ENCODE results near the gene PHACTR1. TPM values are rescaled to one million over a fixed set of nuclear protein-coding genes. Genes with fewer than 3 reads are reported as not detected.

Gene PHACTR1
- total and polyA plus RNA-seq, 12 donors = 0.77 to 16.0 (median 3.5) TPM

GRCh38 chr6:13080462-13081188, 364.1 kb downstream of the PHACTR1 start:
- Histone ChIP-seq H3K27me3 (no peaks in the 10 kb centered on the region), H3K4me3 (no peak overlapping the region), H3K27ac (no peak overlapping the region), H3K9me3 (replicated peaks in 1 of 3) (no peaks in the 10 kb centered on the region), H3K36me3 (replicated peaks in 1 of 2) (no peaks in the 10 kb centered on the region), H3K4me1 (replicated peaks in 1 of 2) (no peaks in the 10 kb centered on the region)
- 60 to 68% (median 66%) methylated on average over 5 of the region's 5 CpGs for WGBS, 4 donors
- no peak for DNase-seq
- intact Hi-C loops (cut with DNase I) = no loop called here
- no peak for TF ChIP-seq POLR2A (IDR thresholded peaks at IDR 0.05)
- TF ChIP-seq CTCF (IDR thresholded peaks at IDR 0.05) = no peak

- no peaks in the 10 kb centered on the region for H3K9me3 ChIP-seq (replicated peaks in 1 of 3)
- no peaks in the 10 kb centered on the region for H3K36me3 ChIP-seq (replicated peaks in 1 of 2)
- 71 to 85% (median 75%) methylated on average over 4 of the region's 4 CpGs for WGBS, 4 donors
- intact Hi-C loops (cut with DNase I) = no loop called here
- H3K4me3 ChIP-seq = no peak overlapping the region
- TF ChIP-seq POLR2A (IDR thresholded peaks at IDR 0.05) (no peak), CTCF (IDR thresholded peaks at IDR 0.05) (no peak)
- no peaks in the 10 kb centered on the region for H3K27me3 ChIP-seq
- H3K4me1 ChIP-seq (replicated peaks in 1 of 2) = no peaks in the 10 kb centered on the region
- no peak overlapping the region for H3K27ac ChIP-seq
- DNase-seq = no peak
Measured at GRCh38 chr6:13081189-13081563, 364.6 kb downstream of the PHACTR1 start.

GRCh38 chr6:13089296-13089994, 372.9 kb downstream of the PHACTR1 start:
- 83 to 89% (median 88%) methylated on average over 7 of the region's 7 CpGs for WGBS, 4 donors
- H3K4me3 ChIP-seq = no peak overlapping the region
- no peaks in the 10 kb centered on the region for H3K9me3 ChIP-seq (replicated peaks in 1 of 3)
- no peak for DNase-seq
- TF ChIP-seq POLR2A (IDR thresholded peaks at IDR 0.05) = no peak
- TF ChIP-seq CTCF (IDR thresholded peaks at IDR 0.05) = no peak
- H3K4me1 ChIP-seq (replicated peaks in 1 of 2) = no peaks in the 10 kb centered on the region
- intact Hi-C loops (cut with DNase I) = no loop called here
- no peaks in the 10 kb centered on the region for H3K36me3 ChIP-seq (replicated peaks in 1 of 2)
- no peaks in the 10 kb centered on the region for H3K27me3 ChIP-seq
- no peak overlapping the region for H3K27ac ChIP-seq

- H3K9me3 ChIP-seq (replicated peaks in 1 of 3) = no peaks in the 10 kb centered on the region
- no peaks in the 10 kb centered on the region for H3K4me1 ChIP-seq (replicated peaks in 1 of 2)
- intact Hi-C loops (cut with DNase I) = no loop called here
- TF ChIP-seq POLR2A (IDR thresholded peaks at IDR 0.05) (no peak), CTCF (IDR thresholded peaks at IDR 0.05) (no peak)
- DNase-seq = no peak
- H3K27ac ChIP-seq = no peak overlapping the region
- H3K4me3 ChIP-seq = no peak overlapping the region
- WGBS, 4 donors = 71 to 78% (median 76%) methylated on average over 5 to 6 of the region's 6 CpGs
- no peaks in the 10 kb centered on the region for H3K36me3 ChIP-seq (replicated peaks in 1 of 2)
- no peaks in the 10 kb centered on the region for H3K27me3 ChIP-seq
Measured at GRCh38 chr6:13091192-13091591, 374.6 kb downstream of the PHACTR1 start.
